Right forelimb (tissue), 1 donor: Measurements from ENCODE around the gene KRT6B.

Experiments
- DNase-seq: peaks from one replicate; pipeline ENCODE4 v3.0.0-alpha.2; 2018

The KRT6B gene

GRCh38 chr12:52435659-52435999 lies 16.3 kb downstream of the KRT6B start:
- DNase-seq: no peak

GRCh38 chr12:52434760-52435530 lies 17.0 kb downstream of the KRT6B start:
- no peak for DNase-seq

- no peak for DNase-seq
Measured at GRCh38 chr12:52434081-52434733, 17.7 kb downstream of the KRT6B start, which contains the start of gene KRT75. Gene KRT75 (minus strand): TSS chr12:52434371. CDS start chr12:52434304, 67 bp downstream.

DNA sequence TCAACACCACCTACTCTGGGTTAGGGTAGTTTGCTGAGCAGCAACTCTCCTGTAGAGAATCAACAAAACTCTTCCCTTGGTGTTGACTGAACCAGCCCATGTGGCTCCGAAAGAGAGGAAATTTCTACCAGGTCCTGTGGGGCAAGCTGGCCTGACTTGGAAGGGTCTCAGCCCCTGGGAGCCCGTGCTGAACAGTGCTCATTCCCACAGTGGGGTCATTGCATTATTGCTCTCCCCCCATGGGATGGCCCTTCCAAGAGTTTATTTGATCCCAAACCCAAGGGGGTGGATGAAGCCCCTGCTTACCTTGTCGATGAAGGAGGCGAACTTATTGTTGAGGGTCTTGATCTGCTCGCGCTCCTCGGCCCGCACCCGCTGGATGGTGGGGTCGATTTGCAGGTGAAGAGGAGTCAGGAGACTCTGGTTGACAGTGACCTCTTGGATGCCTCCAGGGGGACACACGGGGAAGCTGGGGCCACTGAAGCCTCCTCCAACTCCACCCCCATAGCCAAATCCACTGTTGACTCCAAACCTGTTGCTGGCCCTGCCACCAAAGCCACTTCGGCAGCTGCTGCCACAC lies 18.4 kb downstream of the KRT6B start:
- no peak for DNase-seq

GRCh38 chr12:52432559-52433207 lies 19.3 kb downstream of the KRT6B start:
- DNase-seq: no peak

DNA sequence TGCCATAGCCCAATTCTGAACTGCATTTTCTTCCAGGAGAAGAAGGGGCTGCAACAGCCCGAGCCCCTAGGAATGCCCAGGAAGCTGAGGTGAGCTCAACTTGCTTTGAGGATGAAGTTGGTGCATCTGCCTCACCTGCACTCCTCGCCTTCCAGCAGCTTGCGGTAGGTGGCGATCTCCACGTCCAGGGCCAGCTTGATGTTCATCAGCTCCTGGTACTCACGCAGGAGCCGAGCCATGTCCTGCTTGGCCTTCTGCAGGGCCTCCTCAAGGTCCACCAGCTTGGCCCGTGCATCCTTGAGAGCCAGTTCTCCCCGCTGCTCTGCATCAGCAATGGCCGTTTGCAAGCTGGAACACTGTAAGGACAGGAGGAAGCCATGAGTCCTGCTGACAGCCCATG lies 23.8 kb downstream of the KRT6B start:
- DNase-seq: no peak

DNA sequence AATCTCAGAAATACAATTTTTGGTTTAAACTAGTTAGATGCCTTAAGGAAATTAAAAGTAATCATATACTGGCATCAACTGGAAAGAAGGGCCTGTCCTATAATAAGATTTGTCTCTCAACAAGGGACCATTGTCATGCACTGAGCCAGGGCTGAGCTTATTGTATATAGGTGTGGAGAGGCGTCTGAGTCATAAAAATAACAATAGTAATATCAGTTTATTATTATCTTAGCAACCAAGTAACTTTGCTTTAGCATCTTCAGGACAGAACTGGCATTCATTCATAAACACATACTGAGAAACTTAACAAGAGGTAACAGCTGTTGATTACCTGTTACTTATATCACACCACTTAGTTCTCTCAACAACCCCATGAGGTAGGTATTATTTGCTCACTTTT lies 24.9 kb downstream of the KRT6B start:
- no peak for DNase-seq

- DNase-seq: no peak
Measured at GRCh38 chr12:52426034-52426433, 25.9 kb downstream of the KRT6B start.

DNA sequence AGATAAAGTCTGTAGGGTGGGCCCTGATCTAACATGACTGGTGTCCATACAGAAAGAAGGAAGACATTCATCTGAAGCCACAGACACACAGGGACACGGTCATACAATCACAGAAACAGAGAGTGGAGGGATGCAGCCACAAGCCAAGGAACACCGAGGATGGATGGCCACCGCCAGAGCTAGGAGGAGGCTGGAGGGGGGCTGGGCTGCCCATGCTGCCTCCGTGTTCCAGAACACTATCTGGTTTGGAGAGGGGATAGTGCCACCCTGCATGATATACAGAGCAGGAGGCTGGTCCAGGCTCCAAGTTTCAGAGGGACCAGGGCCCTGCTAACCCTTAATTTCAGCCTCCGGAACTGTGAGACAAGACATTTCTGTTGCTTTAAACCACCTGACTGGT lies 26.5 kb downstream of the KRT6B start:
- no peak for DNase-seq

GRCh38 chr12:52423661-52424500 lies 28.1 kb downstream of the KRT6B start:
- DNase-seq: peak; percentile 58

GRCh38 chr12:52423035-52423434 lies 28.9 kb downstream of the KRT6B start:
- no peak for DNase-seq

DNA sequence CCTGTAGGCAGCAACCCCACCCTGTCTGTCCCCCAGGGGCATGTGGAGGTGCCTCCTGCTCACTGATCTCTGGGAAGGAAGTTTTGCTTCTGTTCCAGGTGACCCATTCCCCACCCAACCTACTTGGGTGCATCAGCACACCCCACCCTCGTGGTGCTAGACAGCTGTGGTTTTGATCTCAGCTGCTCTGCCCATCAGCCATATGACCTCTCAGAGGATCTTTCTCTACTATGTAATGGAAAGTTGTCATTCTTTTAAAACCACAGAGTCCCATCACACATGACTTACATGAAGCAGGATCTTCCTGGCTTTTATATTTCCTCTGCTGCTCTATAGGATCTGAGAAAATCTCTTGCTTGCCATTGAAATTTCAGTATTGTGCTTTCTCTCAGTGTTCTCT lies 32.3 kb downstream of the KRT6B start:
- DNase-seq: no peak

GRCh38 chr12:52418576-52419110 lies 33.3 kb downstream of the KRT6B start:
- no peak for DNase-seq

DNA sequence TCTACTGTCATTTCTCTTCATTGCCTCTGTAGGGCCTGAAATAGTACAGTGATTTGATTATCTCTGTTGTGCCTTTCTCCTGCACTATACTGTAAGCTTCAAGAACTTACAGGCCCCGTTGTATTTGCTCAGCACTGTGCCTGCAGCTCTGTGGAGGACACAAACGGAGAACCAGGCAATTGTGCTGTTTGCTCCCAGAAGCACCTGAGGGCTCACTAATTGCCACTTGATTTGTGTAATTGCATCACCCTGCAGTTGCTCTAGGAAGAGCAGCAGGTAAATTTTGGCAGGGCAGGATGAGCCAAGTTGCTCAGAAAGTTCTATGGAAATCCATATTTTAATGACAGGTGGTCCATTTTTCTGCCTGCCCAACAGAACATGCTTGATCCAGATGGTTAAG lies 34.2 kb downstream of the KRT6B start:
- DNase-seq: no peak

GRCh38 chr12:52416795-52417194 lies 35.2 kb downstream of the KRT6B start:
- no peak for DNase-seq

GRCh38 chr12:52415870-52416750 lies 35.8 kb downstream of the KRT6B start:
- DNase-seq: no peak

- DNase-seq: no peak
Measured at GRCh38 chr12:52414936-52415335, 37.0 kb downstream of the KRT6B start.

DNA sequence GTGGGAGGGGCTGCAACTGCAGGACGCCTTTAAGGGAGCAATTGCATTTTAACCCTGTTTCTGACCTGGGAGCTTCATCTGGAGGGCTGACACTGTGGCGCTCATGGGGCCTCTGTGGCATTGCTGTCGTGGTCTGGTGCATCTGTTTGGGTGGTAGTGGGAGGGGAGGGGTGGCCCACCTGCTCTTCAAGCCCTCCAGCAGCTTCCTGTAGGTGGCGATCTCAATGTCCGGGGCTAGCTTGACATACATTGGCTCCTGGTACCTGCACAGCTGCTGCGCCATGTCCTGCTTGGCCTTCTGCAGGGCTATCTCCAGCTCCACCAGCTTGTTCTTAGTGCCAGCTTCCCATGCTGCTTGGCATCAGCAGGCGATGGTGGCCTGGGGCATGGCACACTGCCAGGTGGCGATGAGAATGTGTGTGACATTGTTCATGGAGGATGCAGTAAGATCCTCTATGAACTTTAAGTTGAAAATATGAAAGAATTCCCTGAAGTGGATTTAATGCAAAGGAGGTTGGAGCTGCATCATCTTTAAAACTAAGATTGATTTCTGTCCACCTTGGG lies 38.1 kb downstream of the KRT6B start:
- no peak for DNase-seq

- DNase-seq: no peak
Measured at GRCh38 chr12:52413202-52413601, 38.7 kb downstream of the KRT6B start.

DNA sequence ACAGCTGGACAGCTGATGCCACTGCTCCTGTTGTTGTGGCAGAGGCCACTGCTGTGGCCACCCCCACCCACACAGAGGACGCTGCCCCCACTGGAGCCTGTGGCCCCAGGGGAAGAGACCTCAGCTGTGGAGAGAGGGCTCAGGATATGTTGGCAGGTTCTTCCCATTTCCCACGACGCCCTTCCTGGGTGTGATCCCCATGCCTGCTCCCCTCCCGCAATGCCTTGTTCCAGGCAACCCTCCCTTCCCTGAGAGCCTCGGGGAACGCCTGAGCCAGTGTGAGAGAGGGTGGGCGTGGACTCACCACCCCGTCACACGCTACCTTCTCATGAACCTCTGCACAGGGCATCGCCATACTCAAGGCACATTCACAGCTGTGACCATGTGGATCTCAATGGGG lies 40.1 kb downstream of the KRT6B start:
- no peak for DNase-seq
